Heart left ventricle (tissue), 16 donors: ENCODE data around the gene BOD1. TPM values are rescaled to one million over a fixed set of nuclear protein-coding genes. Genes with fewer than 3 reads are reported as not detected.

Source experiments
- ATAC-seq, 4 donors: fragments of 200-7000 bp; cut with Tn5 transposase; one replicate each; pipeline ENCODE4 v1.9.1; 2020 to 2022; ENCODE audit warnings: moderate library complexity in 4 of 4, mild to moderate bottlenecking in 3 of 4, moderate number of reproducible peaks in 1 of 4
- DNase-seq, 5 donors: peaks; one replicate each; pipeline ENCODE4 v3.0.0-alpha.2; 2020
- H3K27ac ChIP-seq, 12 donors: fragments of 200-600 bp; sonication (generic) in 4 of 12; one replicate each; pipeline versions ENCODE4 v1.5.0 to v1.8.0; 2016 to 2022; ENCODE audit warnings: mild to moderate bottlenecking in 2 of 12
- H3K27me3 ChIP-seq, 9 donors: fragments of 200-600 bp; sonication (generic) in 2 of 9; one replicate each; pipeline versions ENCODE4 v1.5.1 to v1.8.0; 2016 to 2022; ENCODE audit warnings: mild to moderate bottlenecking in 3 of 9
- H3K36me3 ChIP-seq, 9 donors: fragments of 200-600 bp; sonication (generic) in 2 of 9; one replicate each; pipeline versions ENCODE4 v1.5.0 to v1.8.0; 2018 to 2022; ENCODE audit warnings: mild to moderate bottlenecking in 2 of 9
- H3K4me1 ChIP-seq, 12 donors: fragments of 200-600 bp; sonication (generic) in 4 of 12; one replicate each; pipeline versions ENCODE4 v1.5.0 to v1.8.0; 2016 to 2022; ENCODE audit warnings: mild to moderate bottlenecking in 3 of 12
- H3K4me3 ChIP-seq, 12 donors: fragments of 200-600 bp; sonication (generic) in 4 of 12; one replicate each; pipeline versions ENCODE4 v1.5.0 to v1.8.0; 2017 to 2022; ENCODE audit warnings: mild to moderate bottlenecking in 9 of 12, moderate library complexity in 4 of 12
- H3K9me3 ChIP-seq, 12 donors: fragments of 200-600 bp; sonication (generic) in 4 of 12; one replicate each; pipeline versions ENCODE4 v1.5.0 to v1.8.0; 2016 to 2022; ENCODE audit warnings: mild to moderate bottlenecking in 1 of 12
- CTCF ChIP-seq, 12 donors: fragments of 200-600 bp; sonication (generic) in 4 of 12; IDR thresholded peaks; one replicate each; pipeline versions ENCODE4 v1.5.0 to v1.8.0; 2018 to 2022; ENCODE audit warnings: antibody characterized with exemption in 12 of 12, mild to moderate bottlenecking in 5 of 12
- POLR2A ChIP-seq, 2 donors: fragments of 450-650 bp; IDR thresholded peaks; one replicate each; pipeline ENCODE4 v1.6.1; 2017; ENCODE audit warnings: antibody characterized with exemption in 2 of 2, mild to moderate bottlenecking in 2 of 2, moderate library complexity in 2 of 2
- WGBS, 4 donors: extraction: QIAGEN DNeasy Blood & Tissue Kit in 2 of 4; methylation state at CpG; one replicate each; pipeline versions ENCODE4 v1.1.5 to v1.1.7; 2013 to 2018; 5-methylcytosine and 5-hydroxymethylcytosine counted together
- intact Hi-C, 10 donors: fragments of 100-400 bp; cut with DNase I; formaldehyde crosslinking; loops; one replicate each; pipeline versions ENCODE4 v1.11.1 to v1.14.2; 2022
- polyA plus RNA-seq, 2 donors: library from polyadenylated mRNA; stranded (reverse); fragments of 200-250 nt; gene quantifications; one replicate each; pipeline ENCODE4 v1.2.3, GENCODE V29; 2013
- total RNA-seq, 9 donors: library from RNA; depleted of rRNA in 2 of 9; stranded (reverse); fragments of >200 nt in 2 of 9; fragmentation: NEBNext Ultra II Directional in 3 of 9; extraction: Animal tissue kit (Norgen Biotek cat#: 25700) in 3 of 9; gene quantifications; one replicate each; pipeline versions ENCODE4 v1.1.0 to v1.2.4, GENCODE V29; 2016 to 2023
- donor health status: ischemic (EF 13 %, LVEDD 7.1; RV severe dilation, severe dysfunction).
- donor health status: healthy with polysubstance abuse.
- donor health status: DM: no; HTN: yes; CAD: no.
- donor health status: DM: no; HTN: no; CAD: no.
- donor health status: ischemic (EF 25% LVEDD 6.9; RV normal size, moderate dysfunction).
- donor health status: ischemic (EF 25% LVEDD 5.7; RV mildly dilated, moderate dysfunction).
- donor health status: healthy.
- donor health status: DM: yes; HTN: yes; CAD: no.
- donor health status: ischemic (EF 35%, LVEDD 5.7; RV mildly dilated, moderate dysfunction).
- donor health status: nonischemic (EF 11% LVEDD 7.7; RV severe dilation, severe dysfunction).
- donor health status: DM: yes; HTN: yes; CAD: no.
- donor health status: PGD.
- donor health status: ischemic (EF 29% LVEDD 5.4; RV normal size, mild dysfunction).
- donor health status: nonischemic (EF 23%, LVEDD 6.1; RV moderate dilation, normal function).

BOD1 gene
- total and polyA plus RNA-seq, 11 donors, result 21.6 to 51.0 (median 38.3) TPM

DNA sequence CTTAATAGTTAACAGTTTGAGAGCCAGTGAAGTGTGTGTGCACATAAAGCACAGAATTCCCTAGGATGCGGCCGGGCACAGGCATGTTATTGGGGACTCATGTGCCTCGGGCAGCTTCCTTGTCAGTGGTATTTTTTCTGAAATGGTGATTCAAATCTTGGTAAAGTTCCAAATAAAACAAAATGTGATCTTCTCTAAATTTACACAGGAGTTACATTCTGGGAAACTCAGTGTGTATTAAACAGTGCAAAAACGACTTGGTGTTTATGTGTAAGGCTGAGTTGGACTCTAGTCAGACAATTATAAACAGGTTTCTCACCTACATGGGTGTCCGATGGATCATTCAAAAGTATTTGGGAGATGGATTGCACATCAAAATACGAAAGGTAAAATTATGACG lies 48.9 kb downstream of the BOD1 start:
- no peak for ATAC-seq
- H3K4me3 ChIP-seq, result no peak overlapping the region
- 71 to 80% (median 76%) methylated on average over 7 of the region's 7 CpGs for WGBS, 4 donors

GRCh38 chr5:173565491-173566072 lies 50.9 kb downstream of the BOD1 start:
- WGBS, 4 donors, result 84 to 91% (median 90%) methylated on average over 3 of the region's 3 CpGs
- intact Hi-C loops, result no loop called here
- H3K27me3 ChIP-seq, result peaks cover 0 to 7% (median 0%) of the 10 kb centered on the region in 9 donors
- ATAC-seq (no peak), DNase-seq (no peak)
- no peak for TF ChIP-seq POLR2A (IDR thresholded peaks at IDR 0.05)
- TF ChIP-seq CTCF (IDR thresholded peaks at IDR 0.05), result no peak
- H3K9me3 ChIP-seq, result peaks cover 0 to 17% (median 3%) of the 10 kb centered on the region in 12 donors
- no peaks in the 10 kb centered on the region for H3K4me1 ChIP-seq
- no peak overlapping the region for H3K4me3 ChIP-seq
- no peaks in the 10 kb centered on the region for H3K36me3 ChIP-seq
- no peak overlapping the region for H3K27ac ChIP-seq

More for the DNA sequence above, 48.9 kb downstream of the BOD1 start:
- Histone ChIP-seq H3K27ac (no peak overlapping the region), H3K4me1 (peaks cover 0 to 8% (median 0%) of the 10 kb centered on the region in 12 donors), H3K27me3 (peaks cover 0 to 7% (median 0%) of the 10 kb centered on the region in 9 donors), H3K9me3 (peaks cover 0 to 12% (median 0%) of the 10 kb centered on the region in 12 donors), H3K36me3 (no peaks in the 10 kb centered on the region)
- TF ChIP-seq POLR2A (IDR thresholded peaks at IDR 0.05), result no peak
- TF ChIP-seq CTCF (IDR thresholded peaks at IDR 0.05), result no peak
- DNase-seq, result no peak
- intact Hi-C loops, result no loop called here

- Histone ChIP-seq H3K4me3 (no peak overlapping the region), H3K4me1 (no peaks in the 10 kb centered on the region), H3K36me3 (no peaks in the 10 kb centered on the region), H3K9me3 (peaks cover 0 to 23% (median 8%) of the 10 kb centered on the region in 12 donors), H3K27ac (no peak overlapping the region), H3K27me3 (peaks cover 0 to 7% (median 0%) of the 10 kb centered on the region in 9 donors)
- WGBS, 4 donors, result 53 to 66% (median 63%) methylated on average over 4 of the region's 4 CpGs
- DNase-seq, result no peak
- no peak for ATAC-seq
- intact Hi-C loops, result no loop called here
- TF ChIP-seq POLR2A (IDR thresholded peaks at IDR 0.05), result no peak
- TF ChIP-seq CTCF (IDR thresholded peaks at IDR 0.05), result no peak
These were observed 52.3 kb downstream of the BOD1 start for GRCh38 chr5:173564106-173564505.

- peaks cover 0 to 7% (median 0%) of the 10 kb centered on the region in 9 donors for H3K27me3 ChIP-seq
- no peak overlapping the region for H3K4me3 ChIP-seq
- intact Hi-C loops, result no loop called here
- no peaks in the 10 kb centered on the region for H3K4me1 ChIP-seq
- DNase-seq, result no peak
- TF ChIP-seq POLR2A (IDR thresholded peaks at IDR 0.05), result no peak
- no peak for TF ChIP-seq CTCF (IDR thresholded peaks at IDR 0.05)
- no peak for ATAC-seq
- no peaks in the 10 kb centered on the region for H3K36me3 ChIP-seq
- H3K27ac ChIP-seq, result no peak overlapping the region
- WGBS, 4 donors, result 83 to 90% (median 87%) methylated on average over 6 of the region's 6 CpGs
- peaks cover 0 to 17% (median 6%) of the 10 kb centered on the region in 12 donors for H3K9me3 ChIP-seq
These were observed 53.2 kb downstream of the BOD1 start for GRCh38 chr5:173563246-173563645.
